SK-N-SH (cell line): Measurements from ENCODE around the gene SF3B4. TPM values are rescaled to one million over a fixed set of nuclear protein-coding genes. Genes with fewer than 3 reads are reported as not detected.
A peak's percentile ranks its signal among the peaks of the same experiment; 100 is the strongest.

ENCODE experiments used
- CTCF ChIA-PET: fragments of 300-600, 350-600 bp; formaldehyde crosslinking; extraction: SDS; loops from one replicate; lab custom pipeline; 2021; lab: Yijun Ruan, JAX
- POLR2A ChIA-PET: fragments of 350-600 bp; sonication (Branson Sonifier 250); formaldehyde crosslinking; extraction: SDS; loops from one replicate; lab custom pipeline; 2020; ENCODE audit warnings: antibody characterized with exemption, inconsistent platforms; lab: Yijun Ruan, JAX
- DNase-seq: peaks from one replicate; pipeline ENCODE4 v3.0.0; 2012
- H2AFZ ChIP-seq: fragments of 200-600 bp; sonication (generic); 2 replicates; pipeline ENCODE4 v1.8.1; 2016; ENCODE audit warnings: antibody characterized with exemption, mild to moderate bottlenecking, low read depth
- H3F3A ChIP-seq: fragments of 200-600 bp; sonication (generic); replicated peaks from 2 replicates; pipeline ENCODE3; 2016; ENCODE audit warnings: antibody characterized with exemption, mild to moderate bottlenecking; ENCODE audit not compliant: insufficient read depth
- H3K27ac ChIP-seq, 2 experiments: fragments of 200-500 bp in 1 of 2; fragments of 200-600 bp in 1 of 2; sonication (Bioruptor generic) in 1 of 2; sonication (generic), shearing (Covaris generic) in 1 of 2; 2 replicates each; pipeline versions ENCODE4 v1.5.1 to v1.6.1; 2014 to 2016; ENCODE audit warnings: low read depth in 2 of 2, inconsistent platforms in 1 of 2, low read length in 1 of 2, mild to moderate bottlenecking in 1 of 2, mixed read lengths in 1 of 2
- H3K27me3 ChIP-seq: fragments of 200-600 bp; sonication (generic), shearing (Covaris generic); 2 replicates; pipeline ENCODE4 v1.6.1; 2016; ENCODE audit warnings: mixed run types; ENCODE audit not compliant: insufficient read depth
- H3K36me3 ChIP-seq, 2 experiments: fragments of 200-500 bp in 1 of 2; fragments of 200-600 bp in 1 of 2; sonication (Bioruptor generic) in 1 of 2; sonication (generic) in 1 of 2; replicated peaks in 1 of 2; 2 replicates each; pipeline versions ENCODE3 to v1.5.1; 2014 to 2016; ENCODE audit warnings: low read length in 1 of 2, mild to moderate bottlenecking in 1 of 2; ENCODE audit not compliant: insufficient read depth in 2 of 2, control insufficient read depth in 1 of 2
- H3K4me1 ChIP-seq, 2 experiments: fragments of 200-500 bp in 1 of 2; fragments of 200-600 bp in 1 of 2; sonication (Bioruptor generic) in 1 of 2; sonication (generic), shearing (Covaris generic) in 1 of 2; 2 replicates each; pipeline versions ENCODE4 v1.5.1 to v1.6.1; 2014 to 2016; ENCODE audit warnings: low read depth in 1 of 2, low read length in 1 of 2, mixed run types in 1 of 2; ENCODE audit not compliant: insufficient read depth in 2 of 2, control insufficient read depth in 1 of 2
- H3K4me2 ChIP-seq: fragments of 200-600 bp; sonication (generic), shearing (Covaris generic); 2 replicates; pipeline ENCODE4 v1.6.1; 2017; ENCODE audit warnings: mixed run types
- H3K4me3 ChIP-seq, 2 experiments: fragments of 200-500 bp in 1 of 2; fragments of 200-600 bp in 1 of 2; sonication (Bioruptor generic) in 1 of 2; sonication (generic), shearing (Covaris generic) in 1 of 2; 2 replicates each; pipeline versions ENCODE4 v1.5.1 to v1.8.1; 2014 to 2016; ENCODE audit warnings: low read depth in 2 of 2, inconsistent platforms in 1 of 2, low read length in 1 of 2, mild to moderate bottlenecking in 1 of 2, mixed read lengths in 1 of 2, moderate library complexity in 1 of 2
- H3K79me2 ChIP-seq: fragments of 200-600 bp; sonication (generic); 2 replicates; pipeline ENCODE4 v1.8.1; 2017; ENCODE audit warnings: mild to moderate bottlenecking; ENCODE audit not compliant: insufficient read depth
- H3K9ac ChIP-seq: fragments of 200-600 bp; sonication (generic); 2 replicates; pipeline ENCODE4 v1.6.1; 2017; ENCODE audit warnings: mixed run types
- H3K9me2 ChIP-seq: fragments of 200-600 bp; sonication (generic); 2 replicates; pipeline ENCODE4 v1.6.1; 2017; ENCODE audit warnings: mixed run types
- H3K9me3 ChIP-seq: fragments of 200-600 bp; sonication (generic); 2 replicates; pipeline ENCODE4 v1.6.1; 2017; ENCODE audit warnings: mixed run types, mild to moderate bottlenecking, moderate library complexity
- H4K20me1 ChIP-seq: fragments of 200-600 bp; sonication (generic); 2 replicates; pipeline ENCODE4 v1.6.1; 2017; ENCODE audit warnings: mild to moderate bottlenecking, mixed run types; ENCODE audit not compliant: insufficient read depth
- CTCF ChIP-seq: fragments of 200-600 bp; sonication (generic); IDR thresholded peaks from 2 replicates; pipeline ENCODE4 v1.6.1; 2017; ENCODE audit warnings: antibody characterized with exemption, mild to moderate bottlenecking, moderate library complexity
- EP300 ChIP-seq, 2 experiments: IDR thresholded peaks; 2 replicates each; pipeline versions ENCODE4 v1.4.0 to v1.6.1; 2012; ENCODE audit warnings: borderline replicate concordance in 1 of 2, low read depth in 1 of 2, low read length in 1 of 2
- EZH2phosphoT487 ChIP-seq: fragments of 200-600 bp; sonication (generic); IDR thresholded peaks from 2 replicates; pipeline ENCODE4 v1.6.1; 2017; ENCODE audit warnings: low read depth, mixed run types, mild to moderate bottlenecking, antibody characterized with exemption, moderate library complexity, borderline replicate concordance
- IRF3 ChIP-seq: fragments of 150-350 bp; IDR thresholded peaks from 2 replicates; pipeline ENCODE4 v1.6.1; 2016; ENCODE audit warnings: mild to moderate bottlenecking, low read depth, low read length
- JUND ChIP-seq: IDR thresholded peaks from 2 replicates; pipeline ENCODE4 v1.4.0; 2012
- MXI1 ChIP-seq: IDR thresholded peaks from 2 replicates; pipeline ENCODE4 v1.6.1; 2012; ENCODE audit warnings: mild to moderate bottlenecking, low read depth, low read length, improper control_type of control experiment
- NFIC ChIP-seq: IDR thresholded peaks from 2 replicates; pipeline ENCODE4 v1.4.0; 2012; ENCODE audit warnings: borderline replicate concordance
- NRF1 ChIP-seq: IDR thresholded peaks from 2 replicates; pipeline ENCODE4 v1.6.1; 2012; ENCODE audit warnings: low read depth, mild to moderate bottlenecking, low read length
- RXRA ChIP-seq: IDR thresholded peaks from 2 replicates; pipeline ENCODE4 v1.4.0; 2012; ENCODE audit warnings: low read depth, mild to moderate bottlenecking, borderline replicate concordance
- SIN3A ChIP-seq: IDR thresholded peaks from 2 replicates; pipeline ENCODE4 v1.6.1; 2012; ENCODE audit warnings: low read depth, mild to moderate bottlenecking, low read length, moderate library complexity, borderline replicate concordance
- TAF1 ChIP-seq: IDR thresholded peaks from 2 replicates; pipeline ENCODE4 v1.6.1; 2012; ENCODE audit warnings: low read depth, mild to moderate bottlenecking, low read length, moderate library complexity, borderline replicate concordance
- TEAD4 ChIP-seq: IDR thresholded peaks from 2 replicates; pipeline ENCODE4 v1.4.0; 2012; ENCODE audit warnings: mild to moderate bottlenecking, borderline replicate concordance; ENCODE audit not compliant: insufficient read depth
- USF1 ChIP-seq: IDR thresholded peaks from 2 replicates; pipeline ENCODE4 v1.4.0; 2012; ENCODE audit warnings: low read depth, borderline replicate concordance
- WGBS: methylation state at CpG from one replicate; pipeline ENCODE4 v1.1.6; 2017; ENCODE audit warnings: low lambda C conversion rate; 5-methylcytosine and 5-hydroxymethylcytosine counted together
- polyA plus RNA-seq, 3 experiments: library from polyadenylated mRNA; depleted of rRNA; stranded (reverse); fragments of >200 nt; gene quantifications; 2 replicates each; pipeline ENCODE4 v1.2.3, GENCODE V29; 2012
- TF ChIP-seq, protein P1 (sequence below): IDR thresholded peaks from 2 replicates; pipeline ENCODE4 v1.6.1; 2012; ENCODE audit warnings: mild to moderate bottlenecking, low read depth, low read length, moderate library complexity

The SF3B4 gene
- polyA plus RNA-seq, 1 of the 3 experiments (the other 2 are of a cell fraction) = 54.3 TPM

GRCh38 chr1:149926296-149926695, 1.3 kb downstream of the SF3B4 start:
- 76% methylated on average over 9 of the region's 9 CpGs for WGBS
- Histone ChIP-seq H3K9me2 (no peaks in the 10 kb centered on the region), H3K4me2 (peak overlapping the region; percentile 80), H4K20me1 (peaks cover 10% of the 10 kb centered on the region; the same call in 1 of the 2 replicates), H3F3A (peaks cover 13% of the 10 kb centered on the region), H3K27me3 (no peaks in the 10 kb centered on the region), H3K4me1 (peaks cover 14 to 26% of the 10 kb centered on the region in 2 experiments), H3K9me3 (no peaks in the 10 kb centered on the region), H2AFZ (no peak overlapping the region), H3K36me3 (peaks cover 35 to 53% of the 10 kb centered on the region in 2 experiments), H3K79me2 (peaks cover 38% of the 10 kb centered on the region), H3K27ac (no peak overlapping the region), H3K4me3 (peak overlapping the region; percentile 92 to 95), H3K9ac (peak overlapping the region; percentile 81; the same call in 1 of the 2 replicates)
- no peak for DNase-seq
- CTCF ChIA-PET = no interaction called here
- TF ChIP-seq CTCF (no peak), MXI1 (no peak), NFIC (no peak), RXRA (no peak), JUND (no peak), IRF3 (no peak), TEAD4 (no peak), USF1 (no peak), SIN3A (no peak), TAF1 (no peak), EZH2phosphoT487 (no peak), NRF1 (no peak), EP300 (IDR thresholded peaks at IDR 0.05; ENCODE audit: borderline replicate concordance in 1 of 2, low read depth in 1 of 2, low read length in 1 of 2) (no peak)
- TF ChIP-seq, protein P1, sequence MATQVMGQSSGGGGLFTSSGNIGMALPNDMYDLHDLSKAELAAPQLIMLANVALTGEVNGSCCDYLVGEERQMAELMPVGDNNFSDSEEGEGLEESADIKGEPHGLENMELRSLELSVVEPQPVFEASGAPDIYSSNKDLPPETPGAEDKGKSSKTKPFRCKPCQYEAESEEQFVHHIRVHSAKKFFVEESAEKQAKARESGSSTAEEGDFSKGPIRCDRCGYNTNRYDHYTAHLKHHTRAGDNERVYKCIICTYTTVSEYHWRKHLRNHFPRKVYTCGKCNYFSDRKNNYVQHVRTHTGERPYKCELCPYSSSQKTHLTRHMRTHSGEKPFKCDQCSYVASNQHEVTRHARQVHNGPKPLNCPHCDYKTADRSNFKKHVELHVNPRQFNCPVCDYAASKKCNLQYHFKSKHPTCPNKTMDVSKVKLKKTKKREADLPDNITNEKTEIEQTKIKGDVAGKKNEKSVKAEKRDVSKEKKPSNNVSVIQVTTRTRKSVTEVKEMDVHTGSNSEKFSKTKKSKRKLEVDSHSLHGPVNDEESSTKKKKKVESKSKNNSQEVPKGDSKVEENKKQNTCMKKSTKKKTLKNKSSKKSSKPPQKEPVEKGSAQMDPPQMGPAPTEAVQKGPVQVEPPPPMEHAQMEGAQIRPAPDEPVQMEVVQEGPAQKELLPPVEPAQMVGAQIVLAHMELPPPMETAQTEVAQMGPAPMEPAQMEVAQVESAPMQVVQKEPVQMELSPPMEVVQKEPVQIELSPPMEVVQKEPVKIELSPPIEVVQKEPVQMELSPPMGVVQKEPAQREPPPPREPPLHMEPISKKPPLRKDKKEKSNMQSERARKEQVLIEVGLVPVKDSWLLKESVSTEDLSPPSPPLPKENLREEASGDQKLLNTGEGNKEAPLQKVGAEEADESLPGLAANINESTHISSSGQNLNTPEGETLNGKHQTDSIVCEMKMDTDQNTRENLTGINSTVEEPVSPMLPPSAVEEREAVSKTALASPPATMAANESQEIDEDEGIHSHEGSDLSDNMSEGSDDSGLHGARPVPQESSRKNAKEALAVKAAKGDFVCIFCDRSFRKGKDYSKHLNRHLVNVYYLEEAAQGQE = no peak
- POLR2A ChIA-PET = no interaction called here
